H1 (cell line): ENCODE results near the gene SLC7A10. TPM values are rescaled to one million over a fixed set of nuclear protein-coding genes. Genes with fewer than 3 reads are reported as not detected.

ENCODE experiments used
- CTCF ChIA-PET: fragments of 300-600 bp; sonication (Branson Sonifier 250); formaldehyde crosslinking; loops from one replicate; lab custom pipeline; 2021; ENCODE audit not compliant: partially characterized antibody; lab: Charles Lee
- POLR2A ChIA-PET: fragments of 300-600 bp; sonication (Branson Sonifier 250); formaldehyde crosslinking; loops from one replicate; lab custom pipeline; 2021; ENCODE audit warnings: inconsistent platforms; ENCODE audit not compliant: partially characterized antibody; lab: Charles Lee
- DNase-seq, 2 experiments: peaks; one replicate each; pipeline versions ENCODE4 v3.0.0 to v3.0.0-alpha.2; 2010 to 2022; ENCODE audit warnings: low spot score in 2 of 2, low read depth in 1 of 2, mixed read lengths in 1 of 2
- FAIRE-seq: peaks from 2 replicates; lab custom pipeline; 2011; peaks lifted over from hg19 to GRCh38; lab: Jason Lieb, UNC
- H2AFZ ChIP-seq: 2 replicates; pipeline ENCODE4 v1.8.1; 2012; ENCODE audit warnings: low read length, inconsistent platforms
- H2AK5ac ChIP-seq: 2 replicates; pipeline ENCODE4 v1.6.1; 2013; ENCODE audit warnings: low read depth, low read length
- H2BK120ac ChIP-seq: replicated peaks from 2 replicates; pipeline ENCODE3; 2013; ENCODE audit warnings: low read depth, low read length, inconsistent platforms
- H2BK12ac ChIP-seq: 2 replicates; pipeline ENCODE4 v1.6.1; 2013; ENCODE audit warnings: low read depth, low read length
- H2BK15ac ChIP-seq: 2 replicates; pipeline ENCODE4 v1.6.1; 2013; ENCODE audit warnings: low read length
- H2BK20ac ChIP-seq: 2 replicates; pipeline ENCODE4 v1.6.1; 2013; ENCODE audit warnings: low read length
- H2BK5ac ChIP-seq: 2 replicates; pipeline ENCODE4 v1.6.1; 2013; ENCODE audit warnings: low read depth, low read length
- H3K14ac ChIP-seq: 2 replicates; pipeline ENCODE4 v1.6.1; 2013; ENCODE audit warnings: inconsistent platforms; ENCODE audit not compliant: insufficient read length
- H3K18ac ChIP-seq: 2 replicates; pipeline ENCODE4 v1.6.1; 2013; ENCODE audit warnings: low read length; ENCODE audit errors: extremely low read depth
- H3K23ac ChIP-seq: 2 replicates; pipeline ENCODE4 v1.6.1; 2013; ENCODE audit warnings: inconsistent platforms; ENCODE audit not compliant: insufficient read length
- H3K23me2 ChIP-seq: 2 replicates; pipeline ENCODE4 v1.6.1; 2013; ENCODE audit warnings: low read depth, low read length
- H3K27ac ChIP-seq: 2 replicates; pipeline ENCODE4 v1.6.1; 2011; ENCODE audit warnings: low read depth, low read length, inconsistent platforms
- H3K27me3 ChIP-seq, 4 experiments: replicated peaks in 1 of 4; 1 replicate in 1 of 4; 2 replicates in 3 of 4; pipeline versions ENCODE4 v1.6.1 to v1.8.1; 2011 to 2013; ENCODE audit warnings: low read length in 3 of 4, mild to moderate bottlenecking in 3 of 4, inconsistent platforms in 2 of 4, mixed read lengths in 2 of 4, moderate library complexity in 1 of 4; ENCODE audit not compliant: control insufficient read depth in 3 of 4, insufficient read depth in 3 of 4; ENCODE audit errors: extremely low read depth in 1 of 4
- H3K36me3 ChIP-seq, 4 experiments: 2 replicates each; pipeline versions ENCODE4 v1.6.1 to v1.8.1; 2011 to 2013; ENCODE audit warnings: mild to moderate bottlenecking in 4 of 4, low read length in 3 of 4, moderate library complexity in 2 of 4, control low read depth in 1 of 4, inconsistent platforms in 1 of 4; ENCODE audit not compliant: insufficient read depth in 4 of 4, control insufficient read depth in 2 of 4
- H3K4ac ChIP-seq: replicated peaks from 2 replicates; pipeline ENCODE3; 2013; ENCODE audit warnings: low read length, low read depth, mixed read lengths, inconsistent platforms; ENCODE audit not compliant: insufficient read length
- H3K4me1 ChIP-seq, 4 experiments: replicated peaks in 1 of 4; 1 replicate in 1 of 4; 2 replicates in 3 of 4; pipeline versions ENCODE4 v1.6.1 to v1.8.1; 2011 to 2013; ENCODE audit warnings: low read length in 3 of 4, inconsistent platforms in 2 of 4, mixed read lengths in 1 of 4; ENCODE audit not compliant: insufficient read depth in 4 of 4, control insufficient read depth in 3 of 4
- H3K4me2 ChIP-seq, 2 experiments: 2 replicates each; pipeline versions ENCODE4 v1.6.1 to v1.8.1; 2011 to 2013; ENCODE audit warnings: low read depth in 2 of 2, low read length in 2 of 2, control low read depth in 1 of 2, inconsistent platforms in 1 of 2, mild to moderate bottlenecking in 1 of 2; ENCODE audit not compliant: insufficient read depth in 1 of 2
- H3K4me3 ChIP-seq, 4 experiments: fragments of 200-600, 300-600 bp in 1 of 4; sonication (generic), shearing (Covaris generic), sonication (Bioruptor Twin) in 1 of 4; 2 replicates each; pipeline versions ENCODE4 v1.5.1 to v1.8.1; 2011 to 2016; ENCODE audit warnings: low read length in 4 of 4, low read depth in 3 of 4, control low read depth in 2 of 4, inconsistent platforms in 2 of 4, mild to moderate bottlenecking in 2 of 4, mixed read lengths in 1 of 4, moderate library complexity in 1 of 4; ENCODE audit not compliant: insufficient read depth in 2 of 4; ENCODE audit errors: extremely low read depth in 1 of 4
- H3K56ac ChIP-seq: replicated peaks from 2 replicates; pipeline ENCODE3; 2013; ENCODE audit warnings: low read depth, mild to moderate bottlenecking, mixed read lengths, low read length, inconsistent platforms; ENCODE audit not compliant: insufficient read length
- H3K79me1 ChIP-seq: 2 replicates; pipeline ENCODE4 v1.6.1; 2013; ENCODE audit warnings: low read depth, low read length, control low read depth
- H3K79me2 ChIP-seq, 2 experiments: 2 replicates each; pipeline versions ENCODE4 v1.6.1 to v1.8.1; 2012 to 2013; ENCODE audit warnings: low read length in 2 of 2, mild to moderate bottlenecking in 2 of 2, inconsistent platforms in 1 of 2; ENCODE audit not compliant: insufficient read depth in 2 of 2, control insufficient read depth in 1 of 2
- H3K9ac ChIP-seq, 4 experiments: replicated peaks in 1 of 4; 1 replicate in 1 of 4; 2 replicates in 3 of 4; pipeline versions ENCODE4 v1.6.1 to v1.8.1; 2011 to 2013; ENCODE audit warnings: low read depth in 3 of 4, low read length in 3 of 4, control low read depth in 2 of 4, mild to moderate bottlenecking in 2 of 4, moderate library complexity in 2 of 4, inconsistent platforms in 1 of 4; ENCODE audit errors: extremely low read depth in 1 of 4
- H3K9me3 ChIP-seq, 2 experiments: 2 replicates each; pipeline versions ENCODE4 v1.6.1 to v1.8.1; 2012 to 2013; ENCODE audit warnings: mild to moderate bottlenecking in 2 of 2, moderate library complexity in 2 of 2, control low read depth in 1 of 2, inconsistent platforms in 1 of 2, low read depth in 1 of 2, low read length in 1 of 2, mixed read lengths in 1 of 2; ENCODE audit not compliant: insufficient read depth in 2 of 2
- H4K20me1 ChIP-seq, 2 experiments: replicated peaks in 1 of 2; 2 replicates each; pipeline versions ENCODE3 to v1.8.1; 2011 to 2013; ENCODE audit warnings: inconsistent platforms in 2 of 2, low read length in 2 of 2, mild to moderate bottlenecking in 1 of 2; ENCODE audit not compliant: insufficient read depth in 2 of 2, control insufficient read depth in 1 of 2
- H4K5ac ChIP-seq: 2 replicates; pipeline ENCODE4 v1.6.1; 2013; ENCODE audit warnings: low read length, low read depth, mixed read lengths, inconsistent platforms; ENCODE audit not compliant: insufficient read length
- H4K8ac ChIP-seq: 2 replicates; pipeline ENCODE4 v1.8.0; 2013; ENCODE audit warnings: mild to moderate bottlenecking, moderate library complexity, low read length, inconsistent platforms; ENCODE audit not compliant: insufficient read depth; ENCODE audit errors: extremely low read depth
- H4K91ac ChIP-seq: replicated peaks from 2 replicates; pipeline ENCODE3; 2013; ENCODE audit warnings: low read length, mixed read lengths, inconsistent platforms; ENCODE audit not compliant: insufficient read length
- ASH2L ChIP-seq: fragments of 200-600, 300-600 bp; sonication (generic); IDR thresholded peaks from one replicate; pipeline ENCODE4 v1.7.1; 2017; ENCODE audit warnings: low read length
- CHD2 ChIP-seq: IDR thresholded peaks from 2 replicates; pipeline ENCODE4 v1.6.1; 2012; ENCODE audit warnings: low read length, improper control_type of control experiment
- CTCF ChIP-seq, 3 experiments: IDR thresholded peaks; 1 replicate in 2 of 3; 2 replicates in 1 of 3; pipeline versions ENCODE4 v1.5.1 to v1.6.1; 2011; ENCODE audit warnings: low read length in 3 of 3, mild to moderate bottlenecking in 3 of 3, inconsistent platforms in 2 of 3, low read depth in 1 of 3, moderate library complexity in 1 of 3; ENCODE audit not compliant: insufficient read depth in 1 of 3; ENCODE audit errors: control extremely low read depth in 1 of 3
- GABPA ChIP-seq: IDR thresholded peaks from 2 replicates; pipeline ENCODE4 v1.6.1; 2011; ENCODE audit warnings: mild to moderate bottlenecking, low read length, moderate library complexity, borderline replicate concordance; ENCODE audit not compliant: insufficient read depth
- HDAC2 ChIP-seq, 2 experiments: fragments of 300-600 bp in 1 of 2; sonication (generic) in 1 of 2; IDR thresholded peaks; 2 replicates each; pipeline ENCODE4 v1.6.1; 2011 to 2012; ENCODE audit warnings: low read depth in 2 of 2, low read length in 2 of 2, mild to moderate bottlenecking in 2 of 2, moderate library complexity in 2 of 2, borderline replicate concordance in 1 of 2, inconsistent platforms in 1 of 2
- HDAC6 ChIP-seq: IDR thresholded peaks from one replicate; pipeline ENCODE4 v1.7.1; 2012; ENCODE audit warnings: low read depth, mild to moderate bottlenecking, inconsistent platforms, low read length, moderate library complexity
- KDM4A ChIP-seq: IDR thresholded peaks from one replicate; pipeline ENCODE4 v1.7.1; 2012; ENCODE audit warnings: low read depth, mild to moderate bottlenecking, moderate library complexity, low read length, inconsistent platforms; ENCODE audit not compliant: severe bottlenecking
- KDM5A ChIP-seq: fragments of 200-600 bp; IDR thresholded peaks from 2 replicates; pipeline ENCODE4 v1.7.1; 2012; ENCODE audit warnings: mild to moderate bottlenecking, low read length, inconsistent platforms, mixed read lengths
- RNF2 ChIP-seq: fragments of 200-900, 300-1000 bp; sonication (generic); IDR thresholded peaks from 2 replicates; pipeline ENCODE4 v1.7.1; 2016; ENCODE audit warnings: borderline replicate concordance, low read depth, mild to moderate bottlenecking, antibody characterized with exemption, low read length; ENCODE audit not compliant: poor library complexity, severe bottlenecking; ENCODE audit errors: missing control alignments
- SRF ChIP-seq: IDR thresholded peaks from 2 replicates; pipeline ENCODE4 v1.6.1; 2011; ENCODE audit warnings: mild to moderate bottlenecking, low read depth, low read length, moderate library complexity
- YY1 ChIP-seq: IDR thresholded peaks from 2 replicates; pipeline ENCODE4 v1.6.1; 2011; ENCODE audit warnings: low read depth, mild to moderate bottlenecking, low read length
- WGBS, 2 experiments: shearing (Covaris generic) in 1 of 2; methylation state at CpG; one replicate each; pipeline versions ENCODE4 v1.1.6 to v1.1.7; 2013 to 2015; ENCODE audit warnings: low lambda C conversion rate in 2 of 2, mixed read lengths in 2 of 2, inconsistent platforms in 1 of 2, low coverage in 1 of 2, missing lambda C conversion rate in 1 of 2; ENCODE audit not compliant: insufficient replicate concordance in 2 of 2, insufficient coverage in 1 of 2, insufficient read length in 1 of 2; ENCODE audit errors: extremely low coverage in 1 of 2, missing lambda C conversion rate in 1 of 2; 5-methylcytosine and 5-hydroxymethylcytosine counted together
- polyA plus RNA-seq, 7 experiments: library from polyadenylated mRNA; depleted of rRNA in 3 of 7; stranded (reverse) in 5 of 7; unstranded in 2 of 7; fragments of >200 nt in 5 of 7; fragments of 200-250 nt in 2 of 7; gene quantifications; 1 replicate in 5 of 7; 2 replicates in 1 of 7; 4 replicates in 1 of 7; pipeline versions ENCODE4 v1.2.1 to v1.2.3, GENCODE V29; 2011 to 2013; ENCODE audit warnings: missing spikeins in 2 of 7, mixed read lengths in 2 of 7
- total RNA-seq: library from RNA; stranded (reverse); fragmentation: NEBNext Ultra II Directional; extraction: Animal tissue kit (Norgen Biotek cat#: 25700); gene quantifications from 2 replicates; pipeline ENCODE4 v1.2.1, GENCODE V29; 2021

The SLC7A10 gene
- total and polyA plus RNA-seq, 2 of the 8 experiments (the other 6 are each of a cell fraction or from before 2014, with no cell fraction given), result 3.7 to 7.1 TPM

- POLR2A ChIA-PET, result no interaction called here
- H3K27me3 ChIP-seq, result no peaks in the 10 kb centered on the region
- no peaks in the 10 kb centered on the region; the same call in 1 of the 2 replicates for H3K23me2 ChIP-seq
- no peak overlapping the region for H2BK20ac ChIP-seq
- no peak overlapping the region for H3K4ac ChIP-seq
- no peak overlapping the region for H4K5ac ChIP-seq
- no peaks in the 10 kb centered on the region for H3K79me2 ChIP-seq
- H2BK120ac ChIP-seq, result no peak overlapping the region
- no peak overlapping the region for H2AK5ac ChIP-seq
- 0 out of 4 replicates have a peak, but pooled peaks cover 0 to 4% of the 10 kb centered on the region in 2 experiments for H3K9me3 ChIP-seq
- H4K91ac ChIP-seq, result no peak overlapping the region
- no peak overlapping the region for H2AFZ ChIP-seq
- H3K56ac ChIP-seq, result no peak overlapping the region
- no peak overlapping the region for H2BK5ac ChIP-seq
- FAIRE-seq, result no peak
- no peak overlapping the region for H4K8ac ChIP-seq
- H3K4me2 ChIP-seq, result no peak overlapping the region
- H3K79me1 ChIP-seq, result no peaks in the 10 kb centered on the region
- no peak overlapping the region for H3K23ac ChIP-seq
- no peak overlapping the region for H2BK15ac ChIP-seq
- no peak overlapping the region for H3K18ac ChIP-seq
- DNase-seq, result no peak
- no peak overlapping the region for H3K9ac ChIP-seq
- H2BK12ac ChIP-seq, result no peak overlapping the region
- WGBS, 2 experiments, result 93% methylated on average over 1 of the region's 1 CpG; no CpG with 5 or more reads in 1 of the 2 experiments
- no peak overlapping the region for H3K14ac ChIP-seq
- H3K36me3 ChIP-seq, result no peaks in the 10 kb centered on the region
- H4K20me1 ChIP-seq, result no peaks in the 10 kb centered on the region
- no peak overlapping the region for H3K27ac ChIP-seq
- CTCF ChIA-PET, result interaction anchor here (1.3 kb wide), 1 partner anchor 9 kb away, joined by 4 read pairs; no protein-coding TSS in a partner anchor
- no peaks in the 10 kb centered on the region for H3K4me1 ChIP-seq
- H3K4me3 ChIP-seq, result no peak overlapping the region
- TF ChIP-seq ASH2L (no peak), RNF2 (no peak), HDAC2 (IDR thresholded peaks at IDR 0.05; ENCODE audit: borderline replicate concordance in 1 of 2, low read depth in 2 of 2, low read length in 2 of 2) (no peak), HDAC6 (no peak), CTCF (IDR thresholded peaks at IDR 0.05; ENCODE audit: control extremely low read depth in 1 of 3, insufficient read depth in 1 of 3, low read depth in 1 of 3, low read length in 3 of 3) (no peak), SRF (no peak), GABPA (no peak), KDM4A (no peak), YY1 (no peak), KDM5A (no peak), CHD2 (no peak)
Measured at GRCh38 chr19:33167438-33167837, 58.2 kb downstream of the SLC7A10 start.
